ENCODE results near the gene ANKS1A. TPM values are rescaled to one million over a fixed set of nuclear protein-coding genes. Genes with fewer than 3 reads are reported as not detected.

The ANKS1A gene
- total RNA-seq, 2 donors from 2014 or later = 34.9 to 36.4 TPM

DNA sequence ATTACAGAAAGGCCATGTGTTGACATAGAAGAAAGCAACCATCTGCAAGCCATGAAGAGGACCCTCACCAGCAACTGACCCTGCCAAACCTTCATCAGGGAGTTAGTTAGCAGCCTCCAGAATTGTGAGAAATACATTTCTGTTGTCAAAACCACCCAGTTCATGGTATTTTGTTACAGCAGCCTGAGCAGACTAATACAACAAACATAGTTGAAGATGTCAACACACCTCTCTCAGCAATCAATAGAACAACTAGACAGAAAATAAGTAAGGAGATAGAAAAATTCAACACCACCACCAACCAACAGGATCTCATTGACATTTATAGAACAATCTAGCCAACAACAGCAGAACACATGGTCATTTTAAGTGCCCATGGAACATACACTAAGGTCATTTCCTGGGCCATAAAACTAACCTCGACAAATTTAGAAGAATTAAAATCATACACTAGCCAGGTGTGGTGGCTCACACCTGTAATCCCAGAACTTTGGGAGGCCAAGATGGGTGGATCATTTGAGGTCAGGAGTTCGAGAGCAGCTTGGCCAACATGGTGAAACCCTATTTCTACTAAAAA is 219.3 kb downstream of the ANKS1A start:
- Mint-ChIP-seq H3K4me1 (peaks cover 8% of the 10 kb centered on the region), H3K4me3 (no peak overlapping the region), H3K27ac (no peak overlapping the region), H3K36me3 (ENCODE audit: low read depth) (peaks cover 1% of the 10 kb centered on the region), H3K27me3 (ENCODE audit: insufficient read depth) (no peaks in the 10 kb centered on the region), H3K9me3 (peaks cover 20% of the 10 kb centered on the region)
- H3K4me1 ChIP-seq (ENCODE audit: control insufficient read depth, insufficient read depth, low read length) = no peaks in the 10 kb centered on the region
- no peaks in the 10 kb centered on the region for H3K27me3 ChIP-seq (ENCODE audit: control insufficient read depth, insufficient read depth, low read length, poor library complexity, severe bottlenecking)
- TF ChIP-seq, protein P1, sequence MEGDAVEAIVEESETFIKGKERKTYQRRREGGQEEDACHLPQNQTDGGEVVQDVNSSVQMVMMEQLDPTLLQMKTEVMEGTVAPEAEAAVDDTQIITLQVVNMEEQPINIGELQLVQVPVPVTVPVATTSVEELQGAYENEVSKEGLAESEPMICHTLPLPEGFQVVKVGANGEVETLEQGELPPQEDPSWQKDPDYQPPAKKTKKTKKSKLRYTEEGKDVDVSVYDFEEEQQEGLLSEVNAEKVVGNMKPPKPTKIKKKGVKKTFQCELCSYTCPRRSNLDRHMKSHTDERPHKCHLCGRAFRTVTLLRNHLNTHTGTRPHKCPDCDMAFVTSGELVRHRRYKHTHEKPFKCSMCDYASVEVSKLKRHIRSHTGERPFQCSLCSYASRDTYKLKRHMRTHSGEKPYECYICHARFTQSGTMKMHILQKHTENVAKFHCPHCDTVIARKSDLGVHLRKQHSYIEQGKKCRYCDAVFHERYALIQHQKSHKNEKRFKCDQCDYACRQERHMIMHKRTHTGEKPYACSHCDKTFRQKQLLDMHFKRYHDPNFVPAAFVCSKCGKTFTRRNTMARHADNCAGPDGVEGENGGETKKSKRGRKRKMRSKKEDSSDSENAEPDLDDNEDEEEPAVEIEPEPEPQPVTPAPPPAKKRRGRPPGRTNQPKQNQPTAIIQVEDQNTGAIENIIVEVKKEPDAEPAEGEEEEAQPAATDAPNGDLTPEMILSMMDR (conservative IDR thresholded peaks at IDR 0.05) = no peak
- no peak overlapping the region for H3K9ac ChIP-seq (ENCODE audit: extremely low read depth, low read length, poor library complexity, severe bottlenecking)
- 100% methylated on average over 2 of the region's 2 CpGs; no CpG with 5 or more reads in 1 of the 2 experiments for WGBS, 2 experiments (ENCODE audit: insufficient coverage in 1 of 2, insufficient read length in 1 of 2)
- H3K36me3 ChIP-seq (ENCODE audit: control insufficient read depth, insufficient read depth, low read length) = no peaks in the 10 kb centered on the region
- no peaks in the 10 kb centered on the region for H3K9me3 ChIP-seq (ENCODE audit: control insufficient read depth, low read length)
- H3K27ac ChIP-seq (ENCODE audit: low read depth, low read length) = no peak overlapping the region
- no peak for DNase-seq
- H3K4me3 ChIP-seq (ENCODE audit: low read length) = no peak overlapping the region

DNA sequence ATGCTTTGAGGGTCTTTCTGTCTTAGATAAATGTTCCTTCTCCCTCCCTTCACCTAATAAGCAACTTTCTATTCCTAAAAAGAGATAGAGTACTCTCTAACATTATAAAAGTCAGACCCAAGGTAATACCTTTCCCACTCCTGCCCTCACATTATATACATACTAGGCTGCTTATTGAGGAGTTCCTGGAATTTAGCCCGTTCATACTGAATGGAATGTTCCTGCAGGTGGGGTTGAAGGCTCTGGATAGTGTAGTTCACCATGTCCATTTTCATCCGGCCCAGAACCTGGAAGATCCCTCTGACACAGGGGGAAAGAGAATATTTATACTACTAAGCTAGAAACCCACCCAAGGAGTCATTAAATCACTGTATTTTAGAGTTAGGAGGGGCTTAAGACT is 231.7 kb downstream of the ANKS1A start:
- Mint-ChIP-seq H3K27me3 (ENCODE audit: insufficient read depth) (no peaks in the 10 kb centered on the region), H3K4me1 (peaks cover 5% of the 10 kb centered on the region), H3K4me3 (no peak overlapping the region), H3K27ac (no peak overlapping the region), H3K9me3 (peaks cover 8% of the 10 kb centered on the region), H3K36me3 (ENCODE audit: low read depth) (no peaks in the 10 kb centered on the region)
- TF ChIP-seq, protein P1 (conservative IDR thresholded peaks at IDR 0.05) = no peak
- no peak for DNase-seq
- Histone ChIP-seq H3K4me3 (ENCODE audit: low read length) (no peak overlapping the region), H3K9ac (ENCODE audit: extremely low read depth, low read length, poor library complexity, severe bottlenecking) (no peak overlapping the region), H3K36me3 (ENCODE audit: control insufficient read depth, insufficient read depth, low read length) (no peaks in the 10 kb centered on the region), H3K27ac (ENCODE audit: low read depth, low read length) (no peak overlapping the region), H3K4me1 (ENCODE audit: control insufficient read depth, insufficient read depth, low read length) (no peaks in the 10 kb centered on the region), H3K9me3 (ENCODE audit: control insufficient read depth, low read length) (peaks cover 6% of the 10 kb centered on the region), H3K27me3 (ENCODE audit: control insufficient read depth, insufficient read depth, low read length, poor library complexity, severe bottlenecking) (no peaks in the 10 kb centered on the region)
- 91 to 100% methylated on average over 1 of the region's 2 CpGs for WGBS, 2 experiments (ENCODE audit: insufficient coverage in 1 of 2, insufficient read length in 1 of 2)

DNA sequence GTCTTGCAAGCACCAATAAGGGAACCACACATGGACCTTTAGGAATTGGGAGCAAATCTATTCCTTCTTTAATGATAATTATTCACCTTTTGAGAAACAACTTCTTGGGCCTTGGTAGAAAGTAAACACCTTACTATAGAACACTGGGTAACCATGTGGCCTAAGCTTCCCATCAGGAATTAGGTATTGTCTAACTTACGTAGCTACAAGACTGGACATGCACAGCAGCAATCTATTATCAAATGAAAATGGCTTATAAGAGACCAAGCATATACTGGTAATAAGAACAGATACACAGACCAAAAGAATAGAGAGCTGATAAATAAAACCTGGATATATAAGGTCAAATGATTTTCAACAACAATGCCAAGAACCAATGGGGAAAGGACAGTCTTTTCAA is 235.3 kb downstream of the ANKS1A start:
- H3K36me3 ChIP-seq (ENCODE audit: control insufficient read depth, insufficient read depth, low read length) = no peaks in the 10 kb centered on the region
- Mint-ChIP-seq H3K9me3 (peaks cover 8% of the 10 kb centered on the region), H3K4me3 (no peak overlapping the region), H3K36me3 (ENCODE audit: low read depth) (no peaks in the 10 kb centered on the region), H3K4me1 (no peaks in the 10 kb centered on the region), H3K27me3 (ENCODE audit: insufficient read depth) (no peaks in the 10 kb centered on the region), H3K27ac (no peak overlapping the region)
- no peaks in the 10 kb centered on the region for H3K4me1 ChIP-seq (ENCODE audit: control insufficient read depth, insufficient read depth, low read length)
- H3K4me3 ChIP-seq (ENCODE audit: low read length) = no peak overlapping the region
- no peak overlapping the region for H3K9ac ChIP-seq (ENCODE audit: extremely low read depth, low read length, poor library complexity, severe bottlenecking)
- H3K27ac ChIP-seq (ENCODE audit: low read depth, low read length) = no peak overlapping the region
- DNase-seq = no peak
- no peaks in the 10 kb centered on the region for H3K27me3 ChIP-seq (ENCODE audit: control insufficient read depth, insufficient read depth, low read length, poor library complexity, severe bottlenecking)
- H3K9me3 ChIP-seq (ENCODE audit: control insufficient read depth, low read length) = peaks cover 6% of the 10 kb centered on the region
- WGBS, 2 experiments (ENCODE audit: insufficient coverage in 1 of 2, insufficient read length in 1 of 2) = 84% methylated on average over 1 of the region's 1 CpG; no CpG with 5 or more reads in 1 of the 2 experiments
- TF ChIP-seq, protein P1 (conservative IDR thresholded peaks at IDR 0.05) = no peak

Data from endodermal cell (in vitro differentiated cells).